Thymus (tissue), 11 donors: ENCODE measurements around the gene CAMTA1. TPM values are rescaled to one million over a fixed set of nuclear protein-coding genes. Genes with fewer than 3 reads are reported as not detected.

ENCODE experiments used
- DNase-seq, 9 donors: peaks; one replicate each; pipeline ENCODE4 v3.0.0-alpha.2; 2013; ENCODE audit warnings: low spot score in 9 of 9, low read depth in 6 of 9, missing footprints in 1 of 9
- H3K27ac ChIP-seq, 2 donors: one replicate each; pipeline ENCODE4 v1.5.1; 2013; ENCODE audit warnings: control low read depth in 1 of 2, low read depth in 1 of 2, low read length in 1 of 2, mild to moderate bottlenecking in 1 of 2, moderate library complexity in 1 of 2
- H3K27me3 ChIP-seq, 2 donors: one replicate each; pipeline ENCODE4 v1.5.1; 2013; ENCODE audit warnings: low read length in 1 of 2; ENCODE audit not compliant: control insufficient read depth in 2 of 2, insufficient read depth in 1 of 2
- H3K36me3 ChIP-seq, 2 donors: one replicate each; pipeline ENCODE4 v1.5.1; 2013; ENCODE audit warnings: low read length in 1 of 2, mild to moderate bottlenecking in 1 of 2, moderate library complexity in 1 of 2; ENCODE audit not compliant: control insufficient read depth in 2 of 2, insufficient read depth in 2 of 2
- H3K4me1 ChIP-seq, 2 donors: one replicate each; pipeline ENCODE4 v1.5.1; 2013; ENCODE audit warnings: low read length in 2 of 2; ENCODE audit not compliant: control insufficient read depth in 2 of 2, insufficient read depth in 2 of 2
- H3K4me3 ChIP-seq, 2 donors: one replicate each; pipeline ENCODE4 v1.5.1; 2013; ENCODE audit warnings: low read length in 2 of 2, control low read depth in 1 of 2, mild to moderate bottlenecking in 1 of 2
- H3K9me3 ChIP-seq, 2 donors: one replicate each; pipeline ENCODE4 v1.5.1; 2013; ENCODE audit warnings: low read length in 1 of 2, mild to moderate bottlenecking in 1 of 2; ENCODE audit not compliant: control insufficient read depth in 2 of 2, insufficient read depth in 1 of 2
- WGBS: extraction: QIAGEN DNeasy Blood & Tissue Kit; methylation state at CpG from one replicate; pipeline ENCODE4 v1.1.7; 2013; 5-methylcytosine and 5-hydroxymethylcytosine counted together
- polyA plus RNA-seq: library from polyadenylated mRNA; stranded (reverse); fragments of 200-250 nt; gene quantifications from one replicate; pipeline ENCODE4 v1.2.3, GENCODE V29; 2013
- total RNA-seq: library from RNA; stranded (reverse); fragments of 120-200 nt; gene quantifications from one replicate; pipeline ENCODE4 v1.2.4, GENCODE V29; 2013
- donor health status: healthy.

The CAMTA1 gene
- total and polyA plus RNA-seq, 2 donors, result 32.0 to 158 TPM

- Histone ChIP-seq H3K9me3 (no peaks in the 10 kb centered on the region), H3K27ac (no peak overlapping the region), H3K27me3 (no peaks in the 10 kb centered on the region), H3K4me3 (no peak overlapping the region), H3K36me3 (no peaks in the 10 kb centered on the region), H3K4me1 (no peaks in the 10 kb centered on the region)
- DNase-seq, result no peak
- 93% methylated on average over 10 of the region's 10 CpGs for WGBS
Measured at GRCh38 chr1:7292036-7292681, 506.9 kb downstream of the CAMTA1 start.

- no peak overlapping the region for H3K27ac ChIP-seq
- DNase-seq, result no peak
Measured at GRCh38 chr1:7292714-7293419, 507.6 kb downstream of the CAMTA1 start.

GRCh38 chr1:7293702-7294629 lies 508.7 kb downstream of the CAMTA1 start:
- H3K4me1 ChIP-seq, result no peaks in the 10 kb centered on the region
- 78% methylated on average over 16 of the region's 16 CpGs for WGBS
- H3K4me3 ChIP-seq, result no peak overlapping the region
- DNase-seq, result no peak
- H3K27ac ChIP-seq, result no peak overlapping the region
- H3K27me3 ChIP-seq, result no peaks in the 10 kb centered on the region
- H3K36me3 ChIP-seq, result no peaks in the 10 kb centered on the region
- no peaks in the 10 kb centered on the region for H3K9me3 ChIP-seq

More at GRCh38 chr1:7292714-7293419, 507.6 kb downstream of the CAMTA1 start:
- 87% methylated on average over 17 of the region's 17 CpGs for WGBS
- no peaks in the 10 kb centered on the region for H3K9me3 ChIP-seq
- no peaks in the 10 kb centered on the region for H3K27me3 ChIP-seq
- H3K4me1 ChIP-seq, result no peaks in the 10 kb centered on the region
- no peaks in the 10 kb centered on the region for H3K36me3 ChIP-seq
- H3K4me3 ChIP-seq, result no peak overlapping the region

GRCh38 chr1:7294636-7295035 lies 509.4 kb downstream of the CAMTA1 start:
- peaks cover 0 to 2% of the 10 kb centered on the region in 2 donors for H3K27me3 ChIP-seq
- no peaks in the 10 kb centered on the region for H3K4me1 ChIP-seq
- H3K27ac ChIP-seq, result no peak overlapping the region
- DNase-seq, result no peak
- whole genome bisulfite sequencing, result 92% methylated on average over 7 of the region's 7 CpGs
- H3K9me3 ChIP-seq, result no peaks in the 10 kb centered on the region
- no peak overlapping the region for H3K4me3 ChIP-seq
- no peaks in the 10 kb centered on the region for H3K36me3 ChIP-seq

GRCh38 chr1:7295946-7296345 lies 510.7 kb downstream of the CAMTA1 start:
- H3K27ac ChIP-seq, result no peak overlapping the region
- H3K9me3 ChIP-seq, result no peaks in the 10 kb centered on the region
- H3K4me1 ChIP-seq, result no peaks in the 10 kb centered on the region
- no peak overlapping the region for H3K4me3 ChIP-seq
- DNase-seq, result no peak
- H3K36me3 ChIP-seq, result no peaks in the 10 kb centered on the region
- 90% methylated on average over 6 of the region's 6 CpGs for WGBS
- H3K27me3 ChIP-seq, result peaks cover 0 to 2% of the 10 kb centered on the region in 2 donors

GRCh38 chr1:7296968-7297367 lies 511.7 kb downstream of the CAMTA1 start:
- Histone ChIP-seq H3K36me3 (no peaks in the 10 kb centered on the region), H3K9me3 (no peaks in the 10 kb centered on the region), H3K4me3 (no peak overlapping the region), H3K27ac (no peak overlapping the region), H3K4me1 (no peaks in the 10 kb centered on the region), H3K27me3 (peaks cover 0 to 2% of the 10 kb centered on the region in 2 donors)
- no peak for DNase-seq

GRCh38 chr1:7298145-7298544 lies 512.9 kb downstream of the CAMTA1 start:
- H3K9me3 ChIP-seq, result no peaks in the 10 kb centered on the region
- 67% methylated on average over 4 of the region's 4 CpGs for WGBS
- no peaks in the 10 kb centered on the region for H3K36me3 ChIP-seq
- H3K4me1 ChIP-seq, result no peaks in the 10 kb centered on the region
- peaks cover 0 to 2% of the 10 kb centered on the region in 2 donors for H3K27me3 ChIP-seq
- no peak overlapping the region for H3K4me3 ChIP-seq
- H3K27ac ChIP-seq, result no peak overlapping the region
- no peak for DNase-seq

GRCh38 chr1:7298749-7299151 lies 513.5 kb downstream of the CAMTA1 start:
- Histone ChIP-seq H3K4me1 (no peaks in the 10 kb centered on the region), H3K36me3 (no peaks in the 10 kb centered on the region), H3K9me3 (no peaks in the 10 kb centered on the region), H3K27ac (no peak overlapping the region), H3K4me3 (no peak overlapping the region), H3K27me3 (peaks cover 0 to 2% of the 10 kb centered on the region in 2 donors)
- 55% methylated on average over 4 of the region's 4 CpGs for WGBS
- DNase-seq, result no peak

GRCh38 chr1:7299329-7299799 lies 514.1 kb downstream of the CAMTA1 start:
- H3K9me3 ChIP-seq, result no peaks in the 10 kb centered on the region
- no peak overlapping the region for H3K4me3 ChIP-seq
- no peaks in the 10 kb centered on the region for H3K36me3 ChIP-seq
- 57% methylated on average over 8 of the region's 8 CpGs for WGBS
- H3K4me1 ChIP-seq, result no peaks in the 10 kb centered on the region
- H3K27ac ChIP-seq, result no peak overlapping the region
- no peak for DNase-seq
- H3K27me3 ChIP-seq, result peaks cover 0 to 2% of the 10 kb centered on the region in 2 donors
